Stimulated activated CD4-positive, alpha-beta T cell treated with anti-CD3 and anti-CD28 coated beads, Interleukin-2, amount 100 ng/mL, for 24 hours (primary cell): ENCODE results near the gene C16orf90.

ENCODE experiments used
- DNase-seq, 2 donors: peaks; one replicate each; pipeline ENCODE4 v3.0.0-alpha.2; 2020

The C16orf90 gene

GRCh38 chr16:3461151-3461550 lies 34.1 kb downstream of the C16orf90 start:
- peak; percentile 21 to 25 for DNase-seq

DNA sequence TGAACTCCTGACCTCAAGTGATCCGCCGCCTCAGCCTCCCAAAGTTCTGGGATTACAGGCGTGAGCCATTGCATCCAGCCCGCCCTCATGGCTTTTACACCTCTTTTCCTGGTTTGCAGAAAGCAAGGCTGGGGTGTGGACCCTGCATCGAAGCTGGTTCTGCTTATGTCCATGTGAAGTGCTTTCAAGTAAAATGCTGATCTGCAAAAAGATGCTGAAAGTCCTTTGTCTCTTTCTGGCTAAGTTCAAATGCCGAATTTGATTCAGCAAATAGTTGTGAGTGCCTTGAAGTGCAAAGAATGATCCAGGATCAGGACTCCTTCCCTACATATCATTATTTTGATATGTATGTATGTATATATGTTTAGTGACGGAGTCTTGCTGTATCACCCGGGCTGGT lies 34.7 kb downstream of the C16orf90 start:
- DNase-seq = no peak

GRCh38 chr16:3460121-3460520 lies 35.2 kb downstream of the C16orf90 start:
- no peak for DNase-seq

DNA sequence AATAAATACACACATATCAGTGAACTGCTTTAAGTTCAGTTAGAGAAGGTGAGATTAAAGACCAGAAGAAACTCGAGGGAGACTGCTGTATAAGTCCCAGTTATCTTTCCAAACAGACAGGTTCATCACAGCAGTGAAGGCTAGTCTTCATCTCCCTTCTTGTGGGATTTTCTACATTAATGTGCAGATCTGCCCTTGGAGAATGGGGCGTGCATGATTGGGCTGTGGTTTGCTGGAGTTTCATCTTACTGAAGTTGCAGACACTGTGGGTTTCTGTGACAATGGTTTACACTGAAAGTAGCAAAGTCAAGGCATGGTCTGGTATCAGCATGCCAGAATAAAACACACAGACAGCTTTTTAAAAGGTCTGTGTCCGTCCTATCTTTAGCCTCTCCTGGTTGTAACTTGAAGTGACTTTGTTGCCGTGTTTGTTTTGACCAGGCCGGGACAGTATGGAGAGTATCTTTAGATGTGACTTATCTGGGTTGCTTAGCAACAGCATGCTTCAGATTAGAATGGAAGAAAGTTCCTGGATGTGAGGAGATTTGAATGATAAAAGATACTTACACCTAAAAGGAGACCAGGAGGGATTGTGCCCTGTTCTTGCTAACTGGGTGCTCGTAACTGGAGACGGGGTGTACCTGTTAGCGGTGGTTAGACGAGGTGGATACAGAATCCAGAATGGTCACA lies 35.7 kb downstream of the C16orf90 start:
- no peak for DNase-seq

DNA sequence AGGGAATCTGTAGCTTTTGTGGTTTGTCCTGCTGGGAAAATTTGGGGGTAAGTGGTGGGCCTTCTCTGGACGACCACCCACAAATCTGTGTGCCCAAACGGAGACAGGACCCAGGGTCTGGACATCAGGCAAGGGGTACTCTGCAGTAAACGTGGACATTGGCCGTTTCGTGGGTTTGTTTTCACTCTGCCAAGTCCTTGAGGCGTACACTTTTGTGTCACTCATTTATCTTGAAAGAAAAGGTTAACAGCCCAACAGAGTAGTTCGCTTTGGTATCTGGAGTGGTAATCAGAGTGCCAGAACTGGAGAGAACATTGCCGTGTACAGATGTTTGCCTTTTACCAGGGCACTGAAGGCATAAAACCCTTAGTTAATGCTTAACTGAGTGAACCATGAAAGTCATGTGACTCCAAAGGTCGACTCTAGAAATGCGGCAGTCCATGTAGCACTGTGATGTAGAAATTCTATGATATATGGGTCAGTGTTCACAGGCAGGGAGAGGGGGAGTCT lies 36.4 kb downstream of the C16orf90 start:
- no peak for DNase-seq

- DNase-seq = peak; percentile 17 to 21
Observed at GRCh38 chr16:3458278-3458851, 36.9 kb downstream of the C16orf90 start.

DNA sequence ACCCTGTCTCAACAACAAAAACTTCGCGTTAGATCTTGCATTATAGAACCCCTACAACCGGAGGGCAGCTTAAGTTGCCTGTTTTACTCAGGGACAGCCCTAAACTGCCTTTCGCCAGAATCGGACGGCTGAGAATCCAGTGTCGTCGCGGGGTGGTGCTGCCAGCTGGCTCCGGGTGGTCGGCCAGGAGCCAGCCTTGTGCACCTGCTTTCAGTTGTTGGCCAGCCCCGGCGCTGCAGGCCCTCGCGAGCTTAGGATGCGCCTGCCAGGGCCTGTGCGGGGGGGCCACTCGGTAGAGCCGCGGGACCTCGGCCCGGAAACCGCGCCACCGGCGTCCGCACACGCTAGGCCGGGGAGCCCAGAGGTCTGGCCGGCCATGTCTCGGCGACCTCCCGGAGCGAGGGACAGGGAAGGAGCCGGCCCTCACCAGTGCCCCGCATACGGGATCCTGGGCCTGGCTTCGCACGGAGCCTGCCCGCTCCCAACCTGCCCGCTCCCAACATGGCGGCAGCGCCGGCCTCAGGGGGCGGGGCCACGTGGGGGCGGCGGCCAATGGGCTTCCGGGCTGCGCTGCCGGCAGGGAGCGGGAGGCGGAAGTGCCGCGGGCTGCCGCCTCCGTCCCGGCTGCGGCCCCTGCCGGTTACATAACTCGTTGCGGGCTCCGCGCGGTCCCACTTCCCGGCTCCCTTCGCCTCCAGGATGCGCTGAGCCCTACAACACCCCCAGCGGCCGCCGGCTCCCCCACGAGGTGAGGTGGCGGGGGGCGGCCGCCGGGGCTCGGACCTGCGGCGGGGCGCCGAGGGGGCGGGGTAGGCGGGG lies 37.6 kb downstream of the C16orf90 start:
- peak; percentile 90 to 92 for DNase-seq

GRCh38 chr16:3454631-3455147 lies 40.6 kb downstream of the C16orf90 start:
- DNase-seq = no peak

GRCh38 chr16:3454093-3454492 lies 41.2 kb downstream of the C16orf90 start:
- DNase-seq = no peak

DNA sequence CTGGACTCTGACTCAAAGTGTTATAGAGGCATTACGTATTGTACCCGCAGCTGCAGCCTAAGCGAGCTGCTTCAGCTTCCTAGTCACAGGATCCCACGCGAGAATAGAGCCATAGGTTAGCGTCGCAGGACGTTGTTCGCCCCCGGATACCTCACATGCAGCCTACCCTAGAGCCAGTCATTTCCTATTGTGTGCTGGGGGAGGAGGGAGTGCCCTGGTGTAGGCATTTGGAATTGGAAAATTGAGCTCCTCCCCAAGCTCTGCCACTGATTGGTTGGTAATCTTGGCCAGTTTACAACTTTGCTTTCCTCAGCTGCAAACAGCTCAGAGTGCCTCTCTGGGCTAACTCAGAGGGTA lies 51.3 kb downstream of the C16orf90 start:
- peak; percentile 38 to 42 for DNase-seq
